ENCODE measurements around the gene PAK5.

Gene PAK5

GRCh38 chr20:9514072-9514460 is 324.8 kb downstream of the PAK5 start:
- no peak for TF ChIP-seq CTCF (IDR thresholded peaks at IDR 0.05; ENCODE audit: control insufficient read depth, insufficient read depth, low read depth, low read length, missing control alignments)
- no peak for DNase-seq (ENCODE audit: low read depth)
- no peak overlapping the region for H3K4me3 ChIP-seq (ENCODE audit: control insufficient read depth, low read depth, low read length)

- no peak for DNase-seq (ENCODE audit: low read depth)
- TF ChIP-seq CTCF (IDR thresholded peaks at IDR 0.05; ENCODE audit: control insufficient read depth, insufficient read depth, low read depth, low read length, missing control alignments): no peak
- no peak overlapping the region for H3K4me3 ChIP-seq (ENCODE audit: control insufficient read depth, low read depth, low read length)
These were observed 328.0 kb downstream of the PAK5 start for GRCh38 chr20:9510911-9511310.

GRCh38 chr20:9509246-9509645 is 329.6 kb downstream of the PAK5 start:
- DNase-seq (ENCODE audit: low read depth): no peak
- no peak for TF ChIP-seq CTCF (IDR thresholded peaks at IDR 0.05; ENCODE audit: control insufficient read depth, insufficient read depth, low read depth, low read length, missing control alignments)
- H3K4me3 ChIP-seq (ENCODE audit: control insufficient read depth, low read depth, low read length): no peak overlapping the region

GRCh38 chr20:9508696-9509178 is 330.1 kb downstream of the PAK5 start:
- no peak for DNase-seq (ENCODE audit: low read depth)
- TF ChIP-seq CTCF (IDR thresholded peaks at IDR 0.05; ENCODE audit: control insufficient read depth, insufficient read depth, low read depth, low read length, missing control alignments): no peak
- no peak overlapping the region for H3K4me3 ChIP-seq (ENCODE audit: control insufficient read depth, low read depth, low read length)

GRCh38 chr20:9508240-9508661 is 330.6 kb downstream of the PAK5 start:
- no peak for DNase-seq (ENCODE audit: low read depth)
- no peak overlapping the region for H3K4me3 ChIP-seq (ENCODE audit: control insufficient read depth, low read depth, low read length)
- TF ChIP-seq CTCF (IDR thresholded peaks at IDR 0.05; ENCODE audit: control insufficient read depth, insufficient read depth, low read depth, low read length, missing control alignments): no peak

- DNase-seq (ENCODE audit: low read depth): no peak
- no peak overlapping the region for H3K4me3 ChIP-seq (ENCODE audit: control insufficient read depth, low read depth, low read length)
- TF ChIP-seq CTCF (IDR thresholded peaks at IDR 0.05; ENCODE audit: control insufficient read depth, insufficient read depth, low read depth, low read length, missing control alignments): no peak
These were observed 331.2 kb downstream of the PAK5 start for GRCh38 chr20:9507544-9508239.
